Metanephros (tissue), 2 donors: ENCODE results near the gene PLEKHM3. TPM values are rescaled to one million over a fixed set of nuclear protein-coding genes. Genes with fewer than 3 reads are reported as not detected.

ENCODE experiments used
- small RNA-seq: library from RNA; depleted of rRNA; stranded (forward); fragments of <200 nt; gene quantifications from one replicate; pipeline ENCODE3, GENCODE V24; 2014; ENCODE audit warnings: low replicate concordance
- total RNA-seq: library from RNA; depleted of rRNA; stranded (reverse); fragments of >200 nt; gene quantifications from one replicate; pipeline ENCODE4 v1.2.3, GENCODE V29; 2014

PLEKHM3 gene
- 26.7 TPM for total RNA-seq

GRCh38 chr2:208025037-208025813 lies at the start of gene PLEKHM3:
PLEKHM3 (minus strand) TSS chr2:208025527; CDS start chr2:208001639, 23,888 bp downstream.

Small RNAs within 50 kb of the gene (small RNA-seq; reads per million reads assigned to genes)
- not detected for gene RNA5SP116
- gene RNU6-360P = not detected

Other genes with a start within 250 kb of the PLEKHM3 start
- not detected for gene CRYGD, start 99.0 kb upstream of the PLEKHM3 start, total RNA-seq
- not detected for gene CRYGC, start 104.3 kb upstream of the PLEKHM3 start, total RNA-seq
- not detected for gene CRYGB, start 120.6 kb upstream of the PLEKHM3 start, total RNA-seq
- not detected for gene CRYGA, start 138.1 kb upstream of the PLEKHM3 start, total RNA-seq
- gene C2orf80, start 164.5 kb upstream of the PLEKHM3 start, total RNA-seq = not detected
- gene IDH1, start 229.5 kb upstream of the PLEKHM3 start, total RNA-seq = 53.2 TPM
- gene PIKFYVE, start 240.7 kb upstream of the PLEKHM3 start, total RNA-seq = 40.1 TPM